Panc1 (cell line): ENCODE results near the gene PRND. TPM values are rescaled to one million over a fixed set of nuclear protein-coding genes. Genes with fewer than 3 reads are reported as not detected.

Source experiments
- ATAC-seq: fragments of 200-7000 bp; cut with Tn5 transposase; 2 replicates; pipeline ENCODE4 v1.9.1; 2020; ENCODE audit warnings: mild to moderate bottlenecking, moderate library complexity
- BruUV-seq: library from RNA; stranded (reverse); fragments of 400-500 nt; replicated peaks from 2 replicates; lab custom pipeline; 2021; lab: Mats Ljungman, UMichigan
- CTCF ChIA-PET: fragments of 300-600 bp; sonication (Branson Sonifier 250); formaldehyde crosslinking; loops from one replicate; lab custom pipeline; 2022; ENCODE audit warnings: antibody characterized with exemption; lab: Charles Lee
- POLR2A ChIA-PET: fragments of 300-600 bp; sonication (Branson Sonifier 250); formaldehyde crosslinking; loops from one replicate; lab custom pipeline; 2022; ENCODE audit warnings: antibody characterized with exemption; lab: Charles Lee
- DNase-seq: peaks from one replicate; pipeline ENCODE4 v3.0.0-alpha.2; 2010; ENCODE audit warnings: low read depth, low spot score
- H3K27ac ChIP-seq: 2 replicates; pipeline ENCODE4 v1.5.1; 2011; ENCODE audit warnings: mild to moderate bottlenecking, low read length, inconsistent platforms
- H3K27me3 ChIP-seq: fragments of 200-500 bp; sonication (Bioruptor generic); 2 replicates; pipeline ENCODE4 v1.6.0; 2014; ENCODE audit warnings: low read length, inconsistent platforms; ENCODE audit not compliant: control insufficient read depth, insufficient read depth
- H3K36me3 ChIP-seq: fragments of 200-500 bp; sonication (Bioruptor generic); 2 replicates; pipeline ENCODE4 v1.5.1; 2014; ENCODE audit warnings: inconsistent platforms, mild to moderate bottlenecking, low read length, moderate library complexity; ENCODE audit not compliant: control insufficient read depth, insufficient read depth
- H3K4me1 ChIP-seq: 2 replicates; pipeline ENCODE4 v1.5.1; 2011; ENCODE audit warnings: inconsistent platforms, mild to moderate bottlenecking, low read length, moderate library complexity; ENCODE audit not compliant: control insufficient read depth, insufficient read depth
- H3K4me3 ChIP-seq, 2 experiments: 2 replicates each; pipeline ENCODE4 v1.5.1; 2011 to 2012; ENCODE audit warnings: low read depth in 2 of 2, low read length in 2 of 2, mild to moderate bottlenecking in 2 of 2, inconsistent platforms in 1 of 2, moderate library complexity in 1 of 2
- H3K9me3 ChIP-seq: fragments of 200-500 bp; sonication (Bioruptor generic); 2 replicates; pipeline ENCODE4 v1.5.1; 2014; ENCODE audit warnings: low read depth, mild to moderate bottlenecking, inconsistent platforms, low read length, moderate library complexity; ENCODE audit not compliant: control insufficient read depth, insufficient read depth
- CTCF ChIP-seq: fragments of 450-650 bp; IDR thresholded peaks from 2 replicates; pipeline ENCODE4 v1.5.1; 2017; ENCODE audit warnings: mild to moderate bottlenecking
- POLR2AphosphoS5 ChIP-seq: IDR thresholded peaks from 2 replicates; pipeline ENCODE4 v1.6.1; 2012; ENCODE audit warnings: mild to moderate bottlenecking, low read depth, low read length, moderate library complexity
- REST ChIP-seq, 2 experiments: IDR thresholded peaks; 2 replicates each; pipeline ENCODE4 v1.6.1; 2011 to 2012; ENCODE audit warnings: low read depth in 2 of 2, control low read depth in 1 of 2, low read length in 1 of 2, mild to moderate bottlenecking in 1 of 2, moderate library complexity in 1 of 2; ENCODE audit not compliant: insufficient read depth in 1 of 2
- SIN3A ChIP-seq: IDR thresholded peaks from 2 replicates; pipeline ENCODE4 v1.6.1; 2012; ENCODE audit warnings: low read depth, mild to moderate bottlenecking, low read length, moderate library complexity, borderline replicate concordance; ENCODE audit not compliant: insufficient read depth
- TCF7L2 ChIP-seq: IDR thresholded peaks from 2 replicates; pipeline ENCODE4 v1.6.1; 2011; ENCODE audit warnings: mild to moderate bottlenecking, low read depth, low read length, inconsistent platforms
- in situ Hi-C: cut with HindIII; loops from 2 replicates; pipeline ENCODE4 v1.10.0; 2016; ENCODE audit warnings: low sequenced_read_pairs, low pct_unique_long_range_greater_than_20kb
- intact Hi-C: fragments of 100-400 bp; cut with micrococcal nuclease; formaldehyde crosslinking; loops from one replicate; pipeline ENCODE4 v1.10.0; 2022; ENCODE audit not compliant: unreplicated experiment
- total RNA-seq: library from RNA; stranded (reverse); gene quantifications from one replicate; pipeline ENCODE4 v1.2.1, GENCODE V29; 2021; ENCODE audit not compliant: unreplicated experiment

The PRND gene
- total RNA-seq, 1 experiment from 2014 or later = not detected

GRCh38 chr20:4729265-4729664, 7.6 kb downstream of the PRND start:
- Histone ChIP-seq H3K4me3 (no peak overlapping the region), H3K27ac (no peak overlapping the region), H3K4me1 (no peaks in the 10 kb centered on the region), H3K27me3 (peaks cover 10% of the 10 kb centered on the region), H3K36me3 (no peaks in the 10 kb centered on the region), H3K9me3 (no peaks in the 10 kb centered on the region)
- TF ChIP-seq TCF7L2 (no peak), SIN3A (no peak), POLR2AphosphoS5 (no peak), CTCF (no peak), REST (IDR thresholded peaks at IDR 0.05; ENCODE audit: insufficient read depth in 1 of 2, low read depth in 2 of 2, low read length in 1 of 2) (no peak)
- no peak for DNase-seq
- intact Hi-C loops (no loop called here), in situ Hi-C loops (no loop called here)
- ChIA-PET CTCF (no interaction called here), POLR2A (no interaction called here)
- BruUV-seq = no TSS peak
- no peak for ATAC-seq

GRCh38 chr20:4730780-4731179, 9.1 kb downstream of the PRND start:
- no peak overlapping the region for H3K27ac ChIP-seq
- BruUV-seq = no TSS peak

More at GRCh38 chr20:4730780-4731179, 9.1 kb downstream of the PRND start:
- intact Hi-C loops (no loop called here), in situ Hi-C loops (no loop called here)
- H3K4me1 ChIP-seq = no peaks in the 10 kb centered on the region
- DNase-seq (no peak), ATAC-seq (no peak)
- H3K27me3 ChIP-seq = peaks cover 10% of the 10 kb centered on the region
- POLR2A ChIA-PET = no interaction called here
- CTCF ChIA-PET = interaction anchor here (0.6 kb wide), 1 partner anchor 228 kb away, joined by 3 read pairs; no protein-coding TSS in a partner anchor
- no peaks in the 10 kb centered on the region for H3K9me3 ChIP-seq
- H3K4me3 ChIP-seq = no peak overlapping the region
- no peak for TF ChIP-seq TCF7L2
- TF ChIP-seq REST (IDR thresholded peaks at IDR 0.05; ENCODE audit: insufficient read depth in 1 of 2, low read depth in 2 of 2, low read length in 1 of 2) = peak; percentile 72 to 74
- no peaks in the 10 kb centered on the region for H3K36me3 ChIP-seq
